Stimulated activated naive CD4-positive, alpha-beta T cell treated with Interleukin-2 at 50 U/mL for 16 hours (primary cell): ENCODE results near the gene HNRNPUL1.
"Not testable (repeated sequence)": the region's sequence is repeated elsewhere in the genome, so short reads cannot be mapped to it uniquely, and the experiment has no call there.

Experiments
- DNase-seq: peaks from one replicate; lab custom pipeline; 2025; lab: John Stamatoyannopoulos, UW

HNRNPUL1 gene

DNA sequence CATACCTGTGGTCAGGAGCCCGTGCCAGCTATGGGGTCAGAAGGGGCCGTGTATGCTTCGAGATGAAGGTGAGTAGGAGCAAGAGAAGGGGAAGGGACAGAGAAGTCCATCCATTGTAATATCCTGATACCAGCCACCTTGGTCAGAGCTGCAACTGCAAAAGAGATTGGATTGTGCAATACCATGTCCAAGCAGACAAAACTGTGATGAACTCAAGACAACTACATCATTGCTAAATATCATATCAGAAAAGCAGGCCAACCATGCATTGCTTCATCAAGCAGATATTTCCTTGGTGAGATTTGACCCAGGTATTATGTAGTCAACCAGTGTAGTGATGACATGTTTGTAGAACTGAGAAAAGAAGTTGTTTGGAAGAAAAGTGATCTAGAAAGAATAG, 12.1 kb downstream of the HNRNPUL1 start:
- DNase-seq = no peak

- DNase-seq = no peak
These were observed 14.3 kb downstream of the HNRNPUL1 start for GRCh38 chr19:41278478-41278877.

GRCh38 chr19:41288673-41289530, 24.7 kb downstream of the HNRNPUL1 start:
- DNase-seq = no peak

DNA sequence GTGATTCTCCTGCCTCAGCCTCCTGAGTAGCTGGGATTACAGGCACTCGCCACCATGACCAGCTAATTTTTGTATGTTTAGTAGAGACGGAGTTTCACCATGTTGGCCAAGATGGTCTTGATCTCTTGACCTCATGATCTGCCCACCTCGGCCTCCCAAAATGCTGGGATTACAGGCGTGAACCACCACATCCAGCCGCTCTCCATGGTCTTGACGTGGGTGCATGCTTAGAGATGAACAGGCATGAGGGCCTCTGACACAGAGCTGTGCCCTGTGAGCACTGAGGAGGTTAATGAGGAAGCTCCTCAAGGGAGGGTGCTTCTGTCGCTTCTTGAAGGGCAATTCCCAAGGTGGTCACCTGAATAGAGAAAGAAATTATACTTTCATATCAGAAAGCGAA, 25.6 kb downstream of the HNRNPUL1 start:
- DNase-seq = not testable (repeated sequence)

DNA sequence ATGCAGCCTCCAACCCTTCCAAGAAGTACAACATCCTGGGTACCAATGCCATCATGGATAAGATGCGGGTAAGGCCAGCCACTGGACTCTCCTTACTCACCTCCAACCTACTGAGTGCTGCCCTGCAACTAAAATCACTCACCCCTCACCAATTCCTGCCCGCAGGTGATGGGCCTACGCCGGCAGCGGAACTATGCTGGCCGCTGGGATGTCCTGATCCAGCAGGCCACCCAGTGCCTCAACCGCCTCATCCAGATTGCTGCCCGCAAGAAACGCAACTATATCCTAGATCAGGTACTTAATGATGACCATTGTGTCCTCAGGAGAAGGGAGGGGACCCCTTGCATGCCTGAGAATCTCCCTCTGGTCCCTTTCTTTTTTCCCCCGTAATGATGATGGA, 30.2 kb downstream of the HNRNPUL1 start:
- no peak for DNase-seq

DNA sequence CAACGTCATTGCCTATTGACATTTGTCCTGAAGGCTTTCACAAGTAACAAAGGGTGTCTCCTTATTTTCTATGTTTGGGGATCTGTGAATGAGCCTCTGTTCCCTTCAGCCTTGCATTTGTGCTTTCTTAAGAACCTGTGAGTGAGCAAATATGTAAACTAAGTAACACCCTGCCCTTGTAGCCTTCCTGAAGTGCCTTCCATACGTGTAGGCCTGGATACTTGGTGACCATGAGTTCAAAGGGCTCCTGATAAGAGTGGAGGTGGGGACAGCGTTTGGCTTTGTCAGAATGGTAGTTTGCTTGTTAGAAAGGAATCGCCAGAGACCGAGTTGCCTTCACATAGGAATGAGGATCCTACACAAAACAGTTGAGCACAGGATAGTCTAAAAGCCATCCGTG, 31.3 kb downstream of the HNRNPUL1 start:
- DNase-seq = no peak

GRCh38 chr19:41296433-41296871, 32.3 kb downstream of the HNRNPUL1 start:
- no peak for DNase-seq

GRCh38 chr19:41297628-41298347, 33.6 kb downstream of the HNRNPUL1 start:
- DNase-seq = no peak

GRCh38 chr19:41298348-41298964, 34.3 kb downstream of the HNRNPUL1 start:
- DNase-seq = no peak

DNA sequence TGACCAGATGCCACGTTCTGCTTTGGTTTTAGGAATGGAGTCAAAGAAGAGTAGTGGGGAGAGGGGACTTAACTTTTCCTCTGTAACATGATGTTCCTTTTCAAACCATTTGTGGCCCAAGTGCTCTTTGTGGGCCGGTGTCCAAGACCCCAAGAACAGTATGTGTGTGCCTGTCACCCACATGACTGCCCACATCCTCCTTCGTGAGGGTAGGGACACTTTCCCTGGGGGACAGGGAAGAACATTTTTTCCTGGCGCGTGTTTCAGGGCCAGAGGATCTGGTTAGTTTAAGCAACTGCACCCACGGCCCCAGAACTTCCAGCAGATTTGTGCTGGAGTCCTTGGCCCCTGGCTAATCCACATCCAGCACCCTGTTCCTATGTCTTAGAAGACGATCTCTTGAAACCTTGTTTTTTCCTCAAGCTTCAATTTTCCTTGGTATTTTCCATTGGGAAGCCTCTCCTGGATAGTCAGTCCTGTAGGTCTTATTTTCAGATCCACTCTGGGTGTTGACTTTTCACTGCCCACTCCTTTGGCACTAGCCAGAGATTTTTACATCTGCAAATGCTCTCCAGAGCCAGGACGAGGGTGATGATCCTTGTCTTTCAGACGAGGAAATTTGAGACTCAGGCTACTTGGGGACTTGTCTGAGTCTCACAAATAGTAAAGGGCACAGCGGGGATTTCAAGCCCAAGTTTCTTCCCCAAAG, 35.0 kb downstream of the HNRNPUL1 start:
- DNase-seq = no peak

DNA sequence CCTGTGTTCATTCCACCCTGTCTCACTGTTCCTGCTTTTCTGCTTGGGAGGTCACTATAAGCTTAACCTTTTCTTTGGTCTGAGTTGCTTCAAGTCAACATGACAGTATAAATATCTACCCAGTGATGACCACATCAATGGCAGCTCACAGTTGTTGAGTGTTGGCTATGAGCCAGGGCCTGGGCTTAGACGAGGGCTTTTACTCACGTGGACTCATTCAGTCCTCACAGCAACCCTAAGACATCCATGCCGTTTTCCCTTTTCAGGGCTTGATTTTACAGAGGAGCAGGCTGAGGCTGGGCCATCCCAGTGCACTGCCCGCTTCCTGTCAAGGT, 35.5 kb downstream of the HNRNPUL1 start:
- peak; percentile 31 for DNase-seq

DNA sequence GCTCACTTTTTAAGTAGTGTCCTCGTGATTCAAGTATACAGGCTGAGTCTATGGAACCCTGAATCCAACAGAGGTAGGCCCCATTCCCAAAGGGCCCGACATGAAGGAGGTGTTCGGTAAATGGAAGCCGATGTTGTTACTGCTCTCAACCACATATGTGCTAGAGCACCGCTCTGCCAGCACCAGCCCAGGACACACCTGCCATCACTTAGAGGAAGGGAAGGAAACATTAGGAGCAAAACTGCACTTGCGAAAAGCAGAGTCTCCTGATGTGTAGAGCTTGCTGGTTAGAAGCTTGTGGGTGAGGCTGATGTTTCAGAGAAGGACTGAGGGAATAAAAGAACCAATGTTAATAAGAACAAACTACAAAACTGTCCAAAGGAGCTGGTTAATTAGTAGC, 36.4 kb downstream of the HNRNPUL1 start:
- no peak for DNase-seq

DNA sequence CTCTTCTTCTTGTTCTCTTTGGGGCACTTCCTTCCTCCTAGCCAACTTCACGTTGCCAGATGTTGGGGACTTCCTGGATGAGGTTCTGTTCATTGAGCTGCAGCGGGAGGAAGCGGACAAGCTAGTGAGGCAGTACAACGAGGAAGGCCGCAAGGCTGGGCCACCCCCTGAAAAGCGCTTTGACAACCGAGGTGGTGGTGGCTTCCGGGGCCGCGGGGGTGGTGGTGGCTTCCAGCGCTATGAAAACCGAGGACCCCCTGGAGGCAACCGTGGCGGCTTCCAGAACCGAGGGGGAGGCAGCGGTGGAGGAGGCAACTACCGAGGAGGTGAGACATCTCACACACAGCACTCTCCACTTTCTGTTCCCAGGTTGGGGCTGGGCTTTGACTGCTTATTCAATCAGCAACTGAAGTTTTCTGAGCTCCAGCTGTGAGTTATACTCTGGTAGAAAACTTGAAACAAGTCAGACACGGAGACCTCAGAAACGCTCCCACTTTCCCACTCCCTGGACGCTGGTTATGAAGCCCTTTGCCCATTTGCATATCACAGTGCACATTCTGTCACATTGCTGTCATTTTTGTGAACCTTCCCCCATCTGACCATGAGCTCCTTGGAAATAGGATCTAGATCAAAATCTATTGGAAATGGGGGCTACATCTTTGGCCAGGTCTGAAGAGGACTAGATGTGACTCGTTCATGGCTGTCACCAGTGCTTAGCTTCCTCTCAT, 38.6 kb downstream of the HNRNPUL1 start:
- DNase-seq = peak; percentile 80

GRCh38 chr19:41303954-41304353, 39.8 kb downstream of the HNRNPUL1 start:
- no peak for DNase-seq

DNA sequence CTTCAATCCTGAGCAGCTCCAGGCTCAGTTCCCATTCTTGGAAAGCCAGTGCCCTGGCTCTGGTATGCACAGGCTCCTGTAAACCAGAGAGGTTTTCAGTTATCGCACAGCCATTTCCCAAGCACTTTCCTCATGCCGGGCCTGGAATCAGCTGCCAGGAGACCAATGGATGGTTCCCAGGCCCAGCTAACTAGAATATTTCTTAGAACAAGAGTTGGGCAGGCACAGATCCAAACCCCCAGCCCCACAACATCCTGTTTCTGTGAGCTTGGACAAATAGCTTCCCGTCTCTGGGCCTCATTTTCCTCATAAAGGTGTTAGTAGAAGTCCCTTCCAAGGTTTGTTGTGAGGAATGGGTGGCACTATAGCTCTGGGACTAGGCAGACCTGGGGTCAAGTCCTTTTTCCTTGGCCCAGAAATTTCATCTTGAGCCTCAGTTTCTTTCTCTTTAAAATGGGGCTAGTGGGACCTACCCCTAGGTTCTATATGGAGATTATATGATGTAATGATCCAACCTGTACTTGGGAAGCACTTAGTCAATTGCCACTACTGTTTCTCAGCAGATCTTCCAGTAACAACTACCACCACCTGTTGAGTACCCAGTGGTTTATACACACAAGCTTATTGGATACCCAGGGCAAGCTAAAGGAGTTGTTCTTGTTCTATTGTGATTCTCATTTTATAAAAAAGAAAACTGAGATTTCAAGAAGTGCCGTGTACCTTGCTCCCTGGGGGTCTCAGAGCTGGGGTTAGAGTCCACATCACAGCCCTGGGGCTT, 40.7 kb downstream of the HNRNPUL1 start:
- no peak for DNase-seq

GRCh38 chr19:41305927-41306793, 42.0 kb downstream of the HNRNPUL1 start:
- no peak for DNase-seq

DNA sequence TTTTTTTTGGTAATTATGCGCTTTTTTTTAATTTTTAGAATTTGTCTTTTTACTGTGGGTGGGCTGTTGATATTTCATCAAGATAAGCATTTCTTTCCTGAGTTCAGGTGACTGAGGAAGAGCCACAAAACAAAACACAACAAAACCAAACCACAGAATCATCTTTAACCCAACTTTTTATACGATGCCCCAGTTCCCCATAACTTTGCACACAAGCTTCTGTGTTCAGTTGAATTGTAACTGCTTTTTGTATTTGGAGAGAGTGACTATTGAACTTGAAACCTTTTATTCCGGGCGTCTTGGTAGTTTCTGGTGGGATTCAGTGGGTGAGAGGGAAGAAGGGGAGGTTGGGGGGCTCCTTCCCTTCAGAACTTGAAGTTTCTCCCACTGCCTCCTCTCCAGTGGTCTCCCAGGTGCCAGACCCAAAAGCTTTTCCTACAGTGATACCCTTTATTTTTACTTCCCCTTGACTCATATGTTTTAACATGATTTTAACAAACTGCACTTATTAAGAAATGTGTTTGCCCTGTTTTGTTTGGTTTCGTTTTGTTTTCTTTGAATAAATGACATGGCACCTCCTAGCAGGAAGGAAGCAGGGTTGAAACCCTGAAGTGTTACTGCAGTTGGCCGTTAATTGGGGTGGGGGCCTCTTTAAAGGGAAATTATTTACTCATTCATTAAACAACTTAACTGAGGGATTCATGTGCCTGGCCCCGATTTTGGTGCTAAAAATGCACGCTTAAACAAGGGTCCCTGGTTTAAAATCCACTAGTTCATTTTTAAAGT, 43.1 kb downstream of the HNRNPUL1 start:
- DNase-seq = no peak

GRCh38 chr19:41307954-41308449, 43.8 kb downstream of the HNRNPUL1 start:
- no peak for DNase-seq
